HG03457 (cell line): Measurements from ENCODE around the gene MACROD1.
"Not testable (repeated sequence)": the region's sequence is repeated elsewhere in the genome, so short reads cannot be mapped to it uniquely, and the experiment has no call there.

Experiments
- ATAC-seq: cut with Tn5 transposase; IDR thresholded peaks from one replicate; pipeline ENCODE4 v1.9.1; 2021; ENCODE audit warnings: moderate number of reproducible peaks; ENCODE audit not compliant: unreplicated experiment

The MACROD1 gene

DNA sequence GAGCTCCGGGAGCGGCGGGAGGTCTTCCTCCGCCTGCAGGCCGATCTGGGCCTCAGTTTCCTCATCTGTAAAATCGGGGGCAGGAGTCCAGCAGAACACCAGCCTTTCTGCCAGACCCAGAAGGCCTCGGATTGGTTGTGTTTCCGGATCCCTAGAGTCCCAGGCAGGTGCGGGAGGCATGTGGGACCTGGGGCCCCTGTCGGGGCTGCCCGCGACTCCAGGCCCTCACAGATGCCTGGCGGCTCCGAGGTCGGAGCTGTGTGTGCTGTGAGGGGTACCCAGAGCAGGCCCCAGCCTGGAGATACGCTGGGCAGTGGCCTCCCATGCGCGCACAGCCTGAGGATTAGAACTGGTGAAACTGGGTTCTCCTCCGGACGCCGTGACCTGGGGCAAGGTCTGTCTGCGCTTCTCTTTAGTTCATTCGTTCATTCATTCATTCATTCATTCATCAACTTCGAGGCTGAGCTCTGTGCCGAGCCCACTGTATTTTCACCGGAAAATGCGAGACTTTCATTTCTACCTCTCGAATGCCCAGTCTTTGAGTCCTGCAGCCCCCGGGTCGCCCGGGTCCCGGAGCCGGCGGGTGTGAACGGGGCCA is 105.6 kb downstream of the MACROD1 start:
- no peak for ATAC-seq

- no peak for ATAC-seq
Measured at GRCh38 chr11:64059339-64060140, 106.4 kb downstream of the MACROD1 start.

DNA sequence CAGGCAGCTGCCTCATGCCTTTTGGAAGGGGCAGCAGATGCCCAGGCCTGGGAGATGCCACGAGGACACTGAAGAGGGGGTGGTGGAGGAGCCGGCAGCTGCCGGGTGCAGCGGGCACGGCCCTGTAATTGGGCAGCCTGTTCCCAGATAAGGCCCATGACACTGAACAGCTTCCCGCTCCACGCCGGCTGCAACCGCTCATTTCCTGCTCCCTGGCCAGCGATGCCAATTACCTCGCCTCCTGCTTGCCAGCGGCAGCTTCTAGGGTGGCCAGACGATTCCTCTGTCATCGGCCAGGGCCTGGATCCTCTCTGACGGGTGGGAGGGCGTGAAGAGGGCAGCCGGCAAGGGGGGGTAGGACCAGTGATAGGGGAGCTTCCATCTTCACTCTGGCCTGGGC is 107.4 kb downstream of the MACROD1 start:
- no peak for ATAC-seq

- ATAC-seq = no peak
Measured at GRCh38 chr11:64057890-64058289, 108.0 kb downstream of the MACROD1 start.

DNA sequence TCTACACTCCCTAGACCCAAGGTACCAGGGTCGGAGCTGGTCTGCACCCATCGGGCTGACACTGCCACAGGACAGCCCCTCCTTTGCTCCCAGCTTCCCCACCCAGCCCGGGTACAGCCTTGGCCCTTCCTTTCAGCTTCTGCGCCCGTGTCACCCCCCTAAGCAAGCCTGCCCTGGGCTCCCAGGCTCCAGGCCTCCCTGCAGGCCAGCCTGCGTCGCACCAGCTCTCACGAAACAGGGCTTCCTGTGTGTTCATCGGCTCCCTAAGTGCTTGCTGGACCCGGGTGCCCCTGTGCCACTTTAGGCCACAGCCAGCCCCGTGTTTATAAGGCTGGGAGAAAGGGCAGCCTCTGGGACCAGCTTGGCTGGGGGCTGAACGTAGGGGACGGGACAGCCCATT is 109.1 kb downstream of the MACROD1 start:
- ATAC-seq = no peak

DNA sequence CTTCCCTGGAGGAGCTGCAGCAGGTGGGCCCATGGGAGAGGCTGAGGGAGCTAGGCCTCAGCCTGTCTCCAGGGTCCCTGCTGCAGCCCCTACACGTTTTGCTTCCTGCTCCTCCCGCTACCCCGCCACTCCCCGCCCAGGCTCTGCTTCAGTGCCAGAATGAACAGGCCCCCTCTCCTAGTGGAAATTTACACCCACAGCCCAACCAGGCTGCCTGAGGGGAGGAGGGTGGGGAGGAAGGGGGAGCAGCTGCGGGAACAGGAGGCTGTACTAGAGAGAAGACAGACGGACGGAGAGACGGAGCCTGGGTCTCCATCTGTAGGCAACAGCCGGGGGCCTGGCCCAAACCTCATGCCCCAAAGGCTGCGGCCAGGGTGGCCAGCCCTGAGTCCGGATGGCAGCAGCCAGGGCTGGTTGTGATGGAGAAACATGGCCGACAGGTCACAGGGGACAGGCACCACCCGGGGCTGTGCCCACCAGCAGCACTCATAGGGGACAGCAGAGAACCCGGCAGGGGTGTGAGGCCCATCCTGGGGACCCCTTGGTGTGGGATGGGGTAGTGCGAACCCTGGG is 109.6 kb downstream of the MACROD1 start:
- ATAC-seq = no peak

DNA sequence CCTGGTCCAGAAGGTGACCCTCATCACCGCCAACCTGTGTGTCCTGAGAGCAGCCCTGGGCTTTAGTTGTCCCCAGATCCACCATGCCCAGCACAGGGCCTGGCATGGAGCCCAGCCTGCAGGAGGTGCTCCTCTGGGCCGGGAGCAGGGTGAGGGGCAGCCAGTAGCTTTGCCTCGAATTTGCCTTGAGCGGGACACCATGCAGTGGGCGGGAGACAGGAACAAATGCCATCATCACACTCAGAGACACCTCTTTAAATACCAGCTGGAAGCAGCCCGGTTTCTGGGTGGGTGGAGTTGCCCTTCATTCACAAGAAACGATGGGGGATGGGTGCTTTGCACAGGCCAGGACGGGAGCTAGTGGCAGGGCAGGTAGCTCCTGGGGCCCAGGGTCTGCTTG is 110.8 kb downstream of the MACROD1 start:
- no peak for ATAC-seq

DNA sequence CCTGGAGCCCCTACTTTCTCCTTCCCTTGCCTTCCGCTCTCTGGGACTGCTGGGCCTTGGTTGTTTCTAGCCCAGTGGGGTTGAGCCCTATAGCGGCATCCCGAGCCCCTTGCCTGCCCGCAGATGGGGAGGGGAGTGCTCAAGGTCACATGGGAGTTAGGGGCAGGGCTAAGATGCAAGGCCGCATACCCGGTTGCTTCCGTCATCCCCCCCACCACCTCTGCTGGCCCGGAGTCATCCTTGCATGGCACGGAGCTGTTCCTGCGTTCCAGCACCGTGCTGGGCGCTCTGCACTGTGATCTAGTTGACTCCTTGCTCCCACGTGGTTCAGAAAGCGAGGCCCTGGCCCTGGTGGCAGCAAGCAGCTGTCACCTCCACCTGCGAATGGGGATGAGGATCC is 112.2 kb downstream of the MACROD1 start:
- ATAC-seq = no peak

GRCh38 chr11:64052938-64053622 is 112.8 kb downstream of the MACROD1 start:
- no peak for ATAC-seq

- no peak for ATAC-seq
Measured at GRCh38 chr11:64052436-64052835, 113.5 kb downstream of the MACROD1 start.

GRCh38 chr11:64051297-64051696 is 114.6 kb downstream of the MACROD1 start:
- ATAC-seq = no peak

- no peak for ATAC-seq
Measured at GRCh38 chr11:64049509-64049908, 116.4 kb downstream of the MACROD1 start.

GRCh38 chr11:64048042-64048854 is 117.7 kb downstream of the MACROD1 start:
- no peak for ATAC-seq

GRCh38 chr11:64047373-64047772 is 118.5 kb downstream of the MACROD1 start:
- not testable (repeated sequence) for ATAC-seq

GRCh38 chr11:64045700-64046099 is 120.2 kb downstream of the MACROD1 start:
- ATAC-seq = no peak

DNA sequence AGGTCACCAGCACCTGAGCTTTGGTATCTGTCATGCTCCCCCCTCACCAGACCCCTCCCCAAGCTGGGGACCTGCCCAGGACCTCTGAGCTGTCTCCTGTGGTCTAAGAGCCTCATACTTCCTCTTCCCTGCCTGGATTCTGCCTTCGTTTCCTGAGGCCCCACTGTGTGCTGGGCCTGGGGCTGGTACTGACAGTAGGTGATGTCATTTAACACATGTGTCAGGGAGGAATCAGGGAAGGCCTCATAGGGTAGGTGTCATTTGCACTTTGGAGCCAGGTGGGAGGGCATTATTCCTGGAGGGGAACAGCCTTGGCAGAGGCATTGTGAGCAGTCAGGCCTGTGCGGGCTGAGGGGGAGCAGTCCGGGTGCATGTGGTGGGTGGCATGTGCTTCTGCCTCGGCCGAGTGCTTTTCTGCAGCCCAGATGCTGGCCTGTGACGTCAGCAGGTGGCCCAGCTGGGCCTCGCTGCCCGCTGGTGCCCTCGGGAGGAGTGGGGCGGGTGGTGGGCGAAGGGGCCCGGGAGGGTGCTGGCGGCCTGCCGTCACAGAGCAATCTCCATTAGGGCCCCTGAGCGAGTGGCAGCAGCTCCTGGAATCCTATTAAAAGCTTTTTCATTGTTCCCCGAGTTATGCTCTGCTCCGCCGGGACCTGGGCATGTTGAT is 121.1 kb downstream of the MACROD1 start:
- ATAC-seq = no peak

DNA sequence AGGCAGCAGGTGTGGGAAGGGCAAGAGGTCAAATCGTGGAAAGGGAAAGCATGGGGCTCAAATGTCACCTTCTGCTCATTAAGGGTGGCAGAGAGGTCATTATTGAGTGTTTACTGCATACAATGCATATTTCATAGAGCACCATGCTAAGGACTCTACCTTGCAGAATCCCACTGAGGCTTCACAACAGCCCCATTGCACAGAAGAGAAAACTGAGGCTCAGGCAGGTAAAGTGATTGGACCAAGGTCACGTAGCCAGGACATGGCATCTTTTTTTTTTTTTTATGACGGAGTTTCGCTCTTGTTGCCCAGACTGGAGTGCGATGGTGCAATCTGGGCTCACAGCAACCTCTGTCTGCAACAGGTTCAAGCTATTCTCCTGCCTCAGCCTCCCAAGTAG is 122.4 kb downstream of the MACROD1 start:
- no peak for ATAC-seq

- ATAC-seq = no peak
Measured at GRCh38 chr11:64042301-64042700, 123.6 kb downstream of the MACROD1 start.

GRCh38 chr11:64041846-64042245 is 124.1 kb downstream of the MACROD1 start:
- ATAC-seq = no peak

- no peak for ATAC-seq
Measured at GRCh38 chr11:64040684-64041322, 125.1 kb downstream of the MACROD1 start.
